Astrocyte (in vitro differentiated cells and primary cell): ENCODE measurements around the gene FAM209A. TPM values are rescaled to one million over a fixed set of nuclear protein-coding genes. Genes with fewer than 3 reads are reported as not detected.

ENCODE experiments used
- DNase-seq: peaks from one replicate; pipeline ENCODE4 v3.0.0-alpha.2; 2010; ENCODE audit warnings: low read depth
- FAIRE-seq: peaks from 2 replicates; lab custom pipeline; 2011; peaks lifted over from hg19 to GRCh38; lab: Jason Lieb, UNC
- H2AFZ ChIP-seq: 2 replicates; pipeline ENCODE4 v1.6.0; 2012; ENCODE audit warnings: low read depth, low read length, inconsistent platforms
- H3K27ac ChIP-seq: 2 replicates; pipeline ENCODE4 v1.5.1; 2011; ENCODE audit warnings: low read depth, low read length, inconsistent platforms
- H3K27me3 ChIP-seq: 2 replicates; pipeline ENCODE4 v1.6.0; 2011; ENCODE audit warnings: low read length, inconsistent platforms; ENCODE audit not compliant: insufficient read depth
- H3K36me3 ChIP-seq: 2 replicates; pipeline ENCODE4 v1.5.1; 2011; ENCODE audit warnings: low read length, inconsistent platforms; ENCODE audit not compliant: insufficient read depth
- H3K4me1 ChIP-seq: 2 replicates; pipeline ENCODE4 v1.5.1; 2011; ENCODE audit warnings: low read length, inconsistent platforms; ENCODE audit not compliant: insufficient read depth
- H3K4me2 ChIP-seq: 2 replicates; pipeline ENCODE4 v1.6.0; 2012; ENCODE audit warnings: low read length, inconsistent platforms
- H3K4me3 ChIP-seq: 2 replicates; pipeline ENCODE4 v1.5.1; 2011; ENCODE audit warnings: low read depth, mild to moderate bottlenecking, low read length, inconsistent platforms; ENCODE audit not compliant: insufficient read depth
- H3K79me2 ChIP-seq: 2 replicates; pipeline ENCODE4 v1.6.0; 2012; ENCODE audit warnings: mild to moderate bottlenecking, low read length, inconsistent platforms; ENCODE audit not compliant: insufficient read depth
- H3K9ac ChIP-seq: 2 replicates; pipeline ENCODE4 v1.6.0; 2012; ENCODE audit warnings: mild to moderate bottlenecking, low read length, inconsistent platforms
- H3K9me3 ChIP-seq: 2 replicates; pipeline ENCODE4 v1.5.1; 2012; ENCODE audit warnings: low read depth, mild to moderate bottlenecking, low read length, inconsistent platforms; ENCODE audit not compliant: insufficient read depth
- H4K20me1 ChIP-seq: 2 replicates; pipeline ENCODE4 v1.6.0; 2012; ENCODE audit warnings: low read length, inconsistent platforms; ENCODE audit not compliant: insufficient read depth
- H3K27ac Mint-ChIP-seq: one replicate; pipeline ENCODE4 v1.8.0; 2021; ENCODE audit warnings: mild to moderate bottlenecking, mixed read lengths; ENCODE audit not compliant: unreplicated experiment
- H3K27me3 Mint-ChIP-seq: one replicate; pipeline ENCODE4 v1.8.0; 2021; ENCODE audit warnings: low read depth, mixed read lengths; ENCODE audit not compliant: unreplicated experiment
- H3K36me3 Mint-ChIP-seq: one replicate; pipeline ENCODE4 v1.8.0; 2021; ENCODE audit warnings: low read depth, mixed read lengths; ENCODE audit not compliant: unreplicated experiment
- H3K4me1 Mint-ChIP-seq: one replicate; pipeline ENCODE4 v1.8.0; 2021; ENCODE audit warnings: low read depth, mixed read lengths; ENCODE audit not compliant: unreplicated experiment
- H3K4me3 Mint-ChIP-seq: one replicate; pipeline ENCODE4 v1.8.0; 2021; ENCODE audit warnings: mild to moderate bottlenecking, moderate library complexity, mixed read lengths; ENCODE audit not compliant: unreplicated experiment
- H3K9me3 Mint-ChIP-seq: one replicate; pipeline ENCODE4 v1.8.0; 2021; ENCODE audit warnings: mild to moderate bottlenecking, mixed read lengths; ENCODE audit not compliant: unreplicated experiment
- CTCF ChIP-seq: IDR thresholded peaks from 2 replicates; pipeline ENCODE4 v1.5.1; 2011; ENCODE audit warnings: low read depth, mild to moderate bottlenecking, inconsistent platforms, low read length, moderate library complexity; ENCODE audit not compliant: insufficient read depth
- EZH2 ChIP-seq: IDR thresholded peaks from 2 replicates; pipeline ENCODE4 v1.6.1; 2012; ENCODE audit warnings: mild to moderate bottlenecking, low read length, inconsistent platforms; ENCODE audit not compliant: insufficient read depth
- total RNA-seq: library from RNA; stranded (reverse); gene quantifications from 2 replicates; pipeline ENCODE4 v1.2.1, GENCODE V29; 2021

Gene FAM209A
- total RNA-seq, 1 donor from 2014 or later, result 0.32 TPM

- Histone ChIP-seq H3K4me2 (no peak overlapping the region), H3K27ac (no peak overlapping the region), H3K9ac (no peak overlapping the region), H3K36me3 (no peaks in the 10 kb centered on the region), H3K79me2 (no peaks in the 10 kb centered on the region), H3K27me3 (peaks cover 6% of the 10 kb centered on the region), H3K4me3 (no peak overlapping the region), H3K4me1 (no peaks in the 10 kb centered on the region), H4K20me1 (no peaks in the 10 kb centered on the region), H3K9me3 (no peaks in the 10 kb centered on the region), H2AFZ (no peak overlapping the region)
- no peak for TF ChIP-seq CTCF
- no peak for TF ChIP-seq EZH2
- Mint-ChIP-seq H3K27ac (no peak overlapping the region), H3K9me3 (no peaks in the 10 kb centered on the region), H3K36me3 (no peaks in the 10 kb centered on the region), H3K4me3 (no peak overlapping the region), H3K27me3 (peaks cover 11% of the 10 kb centered on the region), H3K4me1 (peaks cover 7% of the 10 kb centered on the region)
- FAIRE-seq, result no peak
- DNase-seq, result no peak
Observed at GRCh38 chr20:56573986-56574385, 49.4 kb downstream of the FAM209A start.

GRCh38 chr20:56574531-56575142 is 50.1 kb downstream of the FAM209A start:
- FAIRE-seq, result no peak
- Histone ChIP-seq H3K27ac (no peak overlapping the region), H3K4me2 (no peak overlapping the region), H3K4me1 (no peaks in the 10 kb centered on the region), H3K79me2 (no peaks in the 10 kb centered on the region), H3K9me3 (no peaks in the 10 kb centered on the region), H3K27me3 (peaks cover 6% of the 10 kb centered on the region), H4K20me1 (no peaks in the 10 kb centered on the region), H3K9ac (no peak overlapping the region), H3K36me3 (no peaks in the 10 kb centered on the region), H2AFZ (no peak overlapping the region), H3K4me3 (no peak overlapping the region)
- Mint-ChIP-seq H3K4me1 (peaks cover 7% of the 10 kb centered on the region), H3K4me3 (no peak overlapping the region), H3K27ac (peak overlapping the region; percentile 50), H3K36me3 (no peaks in the 10 kb centered on the region), H3K27me3 (peaks cover 11% of the 10 kb centered on the region), H3K9me3 (no peaks in the 10 kb centered on the region)
- no peak for TF ChIP-seq EZH2
- TF ChIP-seq CTCF, result no peak
- no peak for DNase-seq

- Histone ChIP-seq H3K36me3 (no peaks in the 10 kb centered on the region), H3K4me3 (no peak overlapping the region), H3K9ac (no peak overlapping the region), H2AFZ (no peak overlapping the region), H4K20me1 (no peaks in the 10 kb centered on the region), H3K27ac (no peak overlapping the region), H3K79me2 (no peaks in the 10 kb centered on the region), H3K4me1 (no peaks in the 10 kb centered on the region), H3K4me2 (no peak overlapping the region), H3K27me3 (peaks cover 6% of the 10 kb centered on the region), H3K9me3 (no peaks in the 10 kb centered on the region)
- no peak for TF ChIP-seq EZH2
- TF ChIP-seq CTCF, result no peak
- Mint-ChIP-seq H3K27me3 (peaks cover 11% of the 10 kb centered on the region), H3K27ac (peak overlapping the region; percentile 50), H3K4me1 (peaks cover 7% of the 10 kb centered on the region), H3K36me3 (no peaks in the 10 kb centered on the region), H3K9me3 (no peaks in the 10 kb centered on the region), H3K4me3 (no peak overlapping the region)
- DNase-seq, result no peak
- FAIRE-seq, result no peak
Observed at GRCh38 chr20:56575157-56575556, 50.6 kb downstream of the FAM209A start.

Other genes starting within 250 kb of the FAM209A start
- gene FAM210B, start 165.8 kb upstream of the FAM209A start, total RNA-seq, result 40.5 and 46.3 TPM in 2 replicates
- 10.4 and 14.8 TPM in 2 replicates for gene AURKA, start 132.5 kb upstream of the FAM209A start, total RNA-seq
- gene CSTF1, start 132.1 kb upstream of the FAM209A start, total RNA-seq, result 28.5 and 30.3 TPM in 2 replicates
- 2.3 and 2.5 TPM in 2 replicates for gene CASS4, start 112.5 kb upstream of the FAM209A start, total RNA-seq
- 76.5 and 81.4 TPM in 2 replicates for gene RTF2, start 56.1 kb upstream of the FAM209A start, total RNA-seq
- 0.60 TPM in 1 of 2 replicates, not detected in the other for gene FAM209B, start 8.5 kb downstream of the FAM209A start, total RNA-seq
- gene TFAP2C, start 104.6 kb downstream of the FAM209A start, total RNA-seq, result 0.94 and 2.2 TPM in 2 replicates